Stimulated activated CD4-positive, alpha-beta T cell treated with anti-CD3 and anti-CD28 coated beads, Interleukin-12 subunit alpha, Interleukin-12 subunit beta, amount 100 ng/mL, for 48 hours (primary cell): ENCODE measurements around the gene ZNF502.
A peak's percentile ranks its signal among the peaks of the same experiment; 100 is the strongest.
"Not testable (repeated sequence)": the region's sequence is repeated elsewhere in the genome, so short reads cannot be mapped to it uniquely, and the experiment has no call there.

ENCODE experiments used
- DNase-seq, 3 donors: peaks; one replicate each; pipeline ENCODE4 v3.0.0-alpha.2; 2020; ENCODE audit warnings: low read depth in 2 of 3, low spot score in 1 of 3

Gene ZNF502

GRCh38 chr3:44712455-44713075 is at the start of gene ZNF502:
Gene ZNF502 (plus strand): TSS chr3:44712660. CDS start chr3:44720262, 7,602 bp downstream.
- peak; percentile 39 to 41 (median 40) for DNase-seq

GRCh38 chr3:44665173-44665572 is 47.3 kb upstream of the ZNF502 start:
- no peak for DNase-seq

GRCh38 chr3:44666346-44666745 is 46.1 kb upstream of the ZNF502 start:
- DNase-seq: no peak

GRCh38 chr3:44669760-44670159 is 42.7 kb upstream of the ZNF502 start:
- no peak for DNase-seq

- not testable (repeated sequence) for DNase-seq
Measured at GRCh38 chr3:44673466-44673865, 39.0 kb upstream of the ZNF502 start.

- DNase-seq: no peak
Measured at GRCh38 chr3:44674211-44674610, 38.2 kb upstream of the ZNF502 start.

DNA sequence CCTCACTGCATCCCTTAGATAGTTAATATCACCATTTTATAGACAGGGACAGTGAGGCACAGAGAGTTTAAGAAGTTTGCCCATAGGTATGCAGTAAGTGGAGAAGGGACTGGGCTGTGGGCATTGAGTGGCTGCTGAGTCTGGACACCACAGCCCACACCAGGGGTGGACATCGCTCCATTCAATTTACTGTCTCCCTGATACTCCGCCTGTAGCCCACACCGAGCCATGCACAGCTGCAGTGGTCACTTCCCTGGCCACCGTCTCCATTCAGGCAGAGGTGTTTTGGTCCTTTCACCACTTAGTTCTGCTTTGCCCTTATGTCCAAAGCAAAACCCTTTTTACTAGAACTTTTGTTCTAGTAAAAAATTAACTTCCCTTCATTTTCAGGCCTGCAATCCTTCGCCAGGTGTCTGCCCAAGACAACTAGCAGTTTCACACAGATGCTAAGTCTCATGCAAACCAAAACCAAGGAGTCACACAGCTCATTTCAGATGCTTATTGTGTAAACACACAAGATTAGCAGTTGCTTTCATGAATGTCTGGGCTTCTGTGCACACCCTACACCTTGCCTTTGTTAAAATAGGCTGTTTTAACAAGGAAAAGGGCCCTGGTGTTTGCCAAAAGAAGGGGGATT is 33.9 kb upstream of the ZNF502 start:
- DNase-seq: no peak

GRCh38 chr3:44680921-44681455 is 31.5 kb upstream of the ZNF502 start:
- DNase-seq: no peak

DNA sequence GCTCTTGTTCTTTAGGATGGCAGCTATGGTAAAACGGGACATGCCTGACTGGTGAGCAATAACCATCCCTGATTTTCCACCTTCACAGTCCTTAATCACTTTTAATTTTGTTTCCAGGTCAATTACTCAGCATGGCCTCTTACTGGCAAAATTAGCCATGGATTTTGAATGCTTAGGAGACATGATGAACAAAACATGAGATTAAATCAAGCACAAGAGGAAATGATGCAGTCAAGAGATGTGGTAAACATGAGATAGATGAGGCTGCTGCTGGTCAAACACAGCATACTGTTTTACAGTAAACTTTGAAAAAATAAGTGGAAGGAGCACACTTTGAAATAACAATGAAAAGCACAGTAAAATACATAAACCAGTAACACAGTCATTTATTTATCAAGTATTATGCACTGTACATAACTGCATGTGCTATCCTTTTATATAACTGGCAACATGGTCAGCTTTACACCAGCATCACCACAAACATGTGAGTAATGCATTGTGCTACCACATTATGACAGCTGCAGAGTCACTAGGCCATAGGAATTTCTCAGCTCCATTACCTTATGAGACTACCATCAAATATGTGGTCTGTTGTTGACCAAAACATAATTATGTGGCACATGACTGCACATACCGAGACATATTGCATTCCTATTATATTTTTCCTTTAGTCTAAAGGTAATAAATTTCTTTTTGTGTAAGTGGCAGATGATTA is 30.1 kb upstream of the ZNF502 start:
- DNase-seq: no peak

DNA sequence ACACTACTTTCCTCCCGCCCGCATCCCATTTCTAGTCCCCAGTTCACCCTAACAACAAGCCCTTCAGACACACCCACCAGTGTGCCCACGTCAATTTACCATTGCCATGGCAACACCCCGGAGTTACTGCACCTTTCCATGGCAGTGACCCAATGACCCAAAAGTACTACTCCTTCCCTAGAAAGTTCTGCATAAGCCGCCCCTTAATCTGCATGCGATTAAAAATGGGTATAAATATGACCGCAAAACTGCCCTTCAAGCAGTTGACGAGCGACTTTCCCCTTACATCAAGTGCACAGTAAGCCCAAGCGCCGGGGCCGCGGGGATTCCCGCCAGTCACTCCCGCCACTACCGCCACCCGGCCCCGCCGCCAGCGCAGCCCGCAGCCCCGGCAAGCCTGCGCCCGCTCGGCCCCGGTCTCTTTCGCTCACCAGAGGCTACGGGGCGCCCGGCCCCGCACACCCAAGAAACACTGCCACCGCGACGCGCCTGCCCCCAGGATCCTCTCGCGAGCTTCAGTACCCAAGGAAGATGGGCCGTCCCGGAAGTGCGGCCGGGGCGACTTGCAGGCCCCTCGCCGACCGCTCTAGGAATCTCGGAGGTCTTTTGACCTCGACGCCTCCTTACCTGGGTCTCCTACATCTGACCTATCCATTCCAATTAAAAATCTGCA is 27.2 kb upstream of the ZNF502 start:
- peak; percentile 12 to 54 (median 21) for DNase-seq

- DNase-seq: no peak
Measured at GRCh38 chr3:44687898-44688297, 24.6 kb upstream of the ZNF502 start.

- no peak for DNase-seq
Measured at GRCh38 chr3:44721231-44722102, 9.0 kb downstream of the ZNF502 start.

GRCh38 chr3:44722103-44722401 is 9.6 kb downstream of the ZNF502 start:
- DNase-seq: no peak

DNA sequence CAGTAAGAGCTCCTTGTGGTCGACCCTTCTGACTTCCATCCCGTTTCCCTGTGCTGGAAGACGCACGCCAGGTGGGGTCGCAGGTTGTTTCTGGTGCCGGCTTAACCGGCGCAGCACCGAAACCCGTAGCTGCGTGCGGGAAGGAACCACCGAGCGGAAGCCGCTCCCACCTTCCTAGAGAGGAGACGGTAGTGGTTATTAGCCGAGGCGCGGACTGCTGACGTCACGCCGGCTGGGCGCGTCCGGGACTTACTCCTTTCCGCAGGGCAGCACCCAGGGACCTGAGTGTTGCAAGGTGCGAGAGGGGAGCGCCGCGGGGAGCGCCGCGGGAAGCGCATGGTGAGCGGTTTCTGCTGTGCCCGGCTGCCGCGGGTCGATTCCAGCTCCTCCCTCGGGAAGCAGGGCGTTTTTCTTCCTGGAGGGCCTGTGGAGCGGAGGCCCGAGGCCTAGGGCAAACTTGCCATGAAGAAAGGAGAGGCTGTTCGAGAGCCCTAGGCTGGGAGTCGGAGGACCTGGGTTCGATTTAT is 17.0 kb downstream of the ZNF502 start, which contains the start of gene ZNF501:
Gene ZNF501 (plus strand): TSS at position 252 of the 527 bp plus-strand sequence. CDS start 4,787 bp downstream, outside the sequence.
- peak; percentile 67 to 85 (median 71) for DNase-seq

DNA sequence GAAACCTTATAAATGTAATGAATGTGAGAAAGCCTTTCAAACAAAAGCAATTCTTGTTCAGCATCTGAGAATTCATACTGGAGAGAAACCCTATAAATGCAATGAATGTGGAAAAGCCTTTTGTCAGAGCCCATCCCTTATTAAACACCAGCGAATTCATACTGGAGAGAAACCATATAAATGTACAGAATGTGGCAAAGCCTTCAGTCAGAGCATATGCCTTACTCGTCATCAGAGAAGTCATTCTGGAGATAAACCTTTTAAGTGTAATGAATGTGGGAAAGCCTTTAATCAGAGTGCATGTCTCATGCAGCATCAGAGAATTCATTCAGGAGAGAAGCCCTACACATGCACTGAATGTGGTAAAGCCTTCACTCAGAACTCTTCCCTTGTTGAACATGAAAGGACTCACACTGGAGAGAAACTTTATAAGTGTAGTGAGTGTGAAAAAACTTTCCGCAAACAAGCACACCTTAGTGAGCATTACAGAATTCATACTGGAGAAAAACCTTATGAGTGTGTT is 22.2 kb downstream of the ZNF502 start:
- no peak for DNase-seq

DNA sequence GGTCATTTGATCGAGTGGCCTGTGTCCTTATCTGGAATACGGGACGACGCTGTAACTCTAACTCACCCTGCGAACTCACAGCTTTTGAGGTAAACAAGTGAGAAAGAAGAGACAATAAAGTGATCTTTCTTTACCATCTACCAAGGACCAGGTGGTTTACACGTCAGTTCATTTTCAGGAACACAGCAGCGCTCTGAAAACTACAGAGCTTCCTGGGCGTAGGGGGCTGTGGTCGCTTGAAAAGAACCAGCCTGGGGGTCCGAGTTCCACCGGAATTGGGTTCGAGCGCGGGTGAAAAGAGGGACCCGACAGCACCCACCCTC is 48.6 kb downstream of the ZNF502 start:
- peak in 1 of 3 donors; percentile 5 for DNase-seq

DNA sequence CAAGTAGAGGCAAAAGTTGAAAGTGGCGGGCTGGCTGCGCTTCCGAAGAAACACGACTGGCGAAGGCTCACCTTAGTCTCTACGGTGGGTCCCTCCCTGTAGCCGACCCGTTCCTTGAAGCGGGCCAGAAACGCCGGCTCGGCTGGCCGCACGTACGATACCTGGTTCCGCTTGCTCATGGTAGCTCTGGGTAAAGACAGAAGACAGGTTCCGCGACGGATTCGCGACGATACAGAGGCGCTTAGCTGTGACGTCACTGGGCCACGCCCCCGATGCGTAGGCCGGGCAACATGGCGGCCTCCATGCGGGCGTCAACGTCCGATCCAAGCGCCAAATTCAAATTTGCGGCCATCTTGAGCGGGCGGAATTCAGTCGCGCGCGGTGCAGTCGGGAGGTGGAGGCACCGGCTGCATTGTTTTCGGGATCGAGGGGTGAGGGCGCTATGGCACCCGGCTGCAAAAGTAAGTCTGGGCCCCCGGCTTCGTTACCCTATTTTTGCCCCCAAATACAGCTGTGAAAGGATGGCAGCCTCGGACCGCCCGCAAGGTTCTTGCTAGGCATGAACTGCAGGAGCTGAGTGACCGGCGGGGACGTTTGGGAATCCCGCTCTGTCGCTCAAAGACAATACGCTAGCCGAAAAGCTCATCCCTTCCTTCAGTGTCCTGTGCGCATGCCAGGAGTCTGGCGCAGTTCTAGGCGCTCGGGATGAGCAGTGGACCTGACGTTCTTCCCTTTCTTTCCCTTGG is 49.1 kb downstream of the ZNF502 start, which contains the start of the genes KIAA1143 and KIF15:
Gene KIAA1143 (minus strand): TSS at position 196 of the 746 bp plus-strand sequence. CDS start 17 bp downstream, at position 179.
Gene KIF15 (plus strand): TSS at position 371 of the 746 bp plus-strand sequence. CDS start 72 bp downstream, at position 443.
- DNase-seq: peak; percentile 96 to 97 (median 97)

GRCh38 chr3:44762170-44762677 is 49.8 kb downstream of the ZNF502 start:
- DNase-seq: no peak

DNA sequence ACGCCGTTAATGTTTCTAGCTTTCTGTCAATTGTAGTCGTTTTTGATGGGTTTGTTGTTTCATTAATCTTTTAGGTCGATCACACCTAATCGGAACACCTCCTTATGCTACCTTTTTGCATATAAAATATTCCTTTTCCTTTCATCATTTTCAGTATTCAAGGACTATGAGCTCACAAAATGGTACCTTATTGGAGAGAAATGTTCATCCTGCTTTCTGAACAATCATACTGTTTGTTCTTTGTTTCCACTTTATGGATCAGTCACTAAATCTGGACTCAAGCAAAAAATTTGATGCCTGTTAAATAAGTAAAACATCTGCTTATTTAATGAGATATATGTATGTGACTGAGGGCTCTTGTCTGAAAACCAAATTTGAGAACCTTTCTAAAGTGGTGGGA is 50.2 kb downstream of the ZNF502 start:
- DNase-seq: no peak
